Stimulated activated CD4-positive, alpha-beta T cell treated with anti-CD3 and anti-CD28 coated beads, Interleukin-1b, Interleukin-23, amount 100 ng/mL, for 24 hours (primary cell): ENCODE measurements around the gene PPP6C.

Source experiments
- DNase-seq, 4 experiments: peaks; one replicate each; pipeline ENCODE4 v3.0.0-alpha.2; 2020; ENCODE audit warnings: low read depth in 4 of 4, low spot score in 1 of 4

PPP6C gene

DNA sequence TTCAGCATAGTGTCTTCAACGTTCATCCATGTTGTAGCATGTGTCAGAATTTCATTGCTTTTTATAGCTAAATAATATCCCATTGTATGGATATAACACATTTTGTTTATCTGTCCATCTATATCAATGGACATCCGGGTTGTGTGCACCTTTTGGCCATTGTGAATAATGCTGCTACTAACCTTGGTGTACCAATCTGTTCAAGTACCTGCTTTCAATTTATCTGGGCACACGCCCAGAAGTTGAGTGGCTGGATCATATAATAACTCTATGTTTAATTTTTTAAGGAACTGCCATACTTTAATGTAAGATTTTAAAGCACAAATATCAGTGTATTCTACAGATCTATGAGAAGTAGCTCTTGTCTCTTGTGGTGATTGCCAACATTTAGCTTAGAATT lies 89.8 kb downstream of the PPP6C start:
- no peak for DNase-seq
